SU-DHL-6 (cell line): ENCODE results near the gene ABCG2.

Source experiments
- EZH2phosphoT487 ChIP-seq: fragments of 200-600 bp; sonication (generic), shearing (Covaris generic); conservative IDR thresholded peaks from 2 replicates; pipeline ENCODE4 v1.6.1; 2018; ENCODE audit warnings: mild to moderate bottlenecking, antibody characterized with exemption, low read length, moderate library complexity, mixed read lengths
- TF ChIP-seq, protein P1 (sequence below): fragments of 200-600 bp; sonication (generic); IDR thresholded peaks from one replicate; pipeline ENCODE4 v1.5.1; 2017; ENCODE audit warnings: antibody characterized with exemption, mild to moderate bottlenecking, low read length, moderate library complexity; ENCODE audit not compliant: insufficient read depth, poor library complexity, severe bottlenecking

DNA sequence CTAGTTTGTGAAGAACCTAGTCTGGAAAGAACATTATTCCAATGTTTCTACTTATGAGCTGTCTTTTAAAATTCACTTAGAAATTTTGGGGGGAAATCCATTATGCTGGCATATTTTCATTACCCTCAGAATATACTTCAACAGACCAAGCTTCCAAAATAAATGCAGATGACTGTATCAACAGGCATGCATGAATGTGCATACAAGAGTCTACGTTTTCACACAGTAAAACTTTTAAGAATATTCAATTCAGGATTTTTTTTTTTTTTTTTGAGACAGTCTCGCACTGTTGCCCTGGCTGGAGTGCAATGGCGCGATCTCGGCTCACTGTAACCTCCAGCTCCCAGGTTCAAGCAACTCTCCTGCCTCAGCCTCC, 49.7 kb downstream of the ABCG2 start:
- no peak for TF ChIP-seq EZH2phosphoT487
- TF ChIP-seq, protein P1, sequence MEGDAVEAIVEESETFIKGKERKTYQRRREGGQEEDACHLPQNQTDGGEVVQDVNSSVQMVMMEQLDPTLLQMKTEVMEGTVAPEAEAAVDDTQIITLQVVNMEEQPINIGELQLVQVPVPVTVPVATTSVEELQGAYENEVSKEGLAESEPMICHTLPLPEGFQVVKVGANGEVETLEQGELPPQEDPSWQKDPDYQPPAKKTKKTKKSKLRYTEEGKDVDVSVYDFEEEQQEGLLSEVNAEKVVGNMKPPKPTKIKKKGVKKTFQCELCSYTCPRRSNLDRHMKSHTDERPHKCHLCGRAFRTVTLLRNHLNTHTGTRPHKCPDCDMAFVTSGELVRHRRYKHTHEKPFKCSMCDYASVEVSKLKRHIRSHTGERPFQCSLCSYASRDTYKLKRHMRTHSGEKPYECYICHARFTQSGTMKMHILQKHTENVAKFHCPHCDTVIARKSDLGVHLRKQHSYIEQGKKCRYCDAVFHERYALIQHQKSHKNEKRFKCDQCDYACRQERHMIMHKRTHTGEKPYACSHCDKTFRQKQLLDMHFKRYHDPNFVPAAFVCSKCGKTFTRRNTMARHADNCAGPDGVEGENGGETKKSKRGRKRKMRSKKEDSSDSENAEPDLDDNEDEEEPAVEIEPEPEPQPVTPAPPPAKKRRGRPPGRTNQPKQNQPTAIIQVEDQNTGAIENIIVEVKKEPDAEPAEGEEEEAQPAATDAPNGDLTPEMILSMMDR: no peak
